Measurements from ENCODE around the gene DGKB.

Gene DGKB

DNA sequence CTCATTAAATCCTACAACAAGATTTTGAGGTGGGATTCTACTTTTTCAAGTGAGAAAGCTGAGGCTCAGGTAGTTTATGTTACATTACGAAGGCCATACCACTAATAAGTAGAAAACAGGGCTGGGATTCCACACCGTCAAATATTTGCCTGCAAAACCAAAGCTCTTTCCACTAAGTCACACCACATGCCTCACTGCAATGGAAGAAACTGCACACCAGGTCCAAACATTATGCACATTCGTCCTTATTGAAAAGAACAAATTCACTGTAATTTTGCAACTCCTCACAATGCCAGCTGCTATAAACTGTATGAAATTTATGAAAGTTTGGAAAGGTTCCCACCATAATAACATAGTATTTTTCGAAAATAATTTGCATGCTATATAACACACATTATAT, 66.5 kb downstream of the DGKB start:
- Histone ChIP-seq H3K4me3 (replicated peaks; ENCODE audit: insufficient read depth, low read length) (no peak overlapping the region), H3K27me3 (ENCODE audit: insufficient read depth, poor library complexity, severe bottlenecking) (no peaks in the 10 kb centered on the region), H3K27ac (replicated peaks) (no peak overlapping the region)
- DNase-seq (ENCODE audit: low read depth in 1 of 2, low spot score in 1 of 2), result no peak
- no peak for TF ChIP-seq POLR2AphosphoS5 (IDR thresholded peaks at IDR 0.05; ENCODE audit: low read depth)
- no peak for TF ChIP-seq GABPA (IDR thresholded peaks at IDR 0.05; ENCODE audit: low read depth)
- no peak for TF ChIP-seq SPI1 (IDR thresholded peaks at IDR 0.05; ENCODE audit: borderline replicate concordance, low read depth)
- TF ChIP-seq, protein P1, sequence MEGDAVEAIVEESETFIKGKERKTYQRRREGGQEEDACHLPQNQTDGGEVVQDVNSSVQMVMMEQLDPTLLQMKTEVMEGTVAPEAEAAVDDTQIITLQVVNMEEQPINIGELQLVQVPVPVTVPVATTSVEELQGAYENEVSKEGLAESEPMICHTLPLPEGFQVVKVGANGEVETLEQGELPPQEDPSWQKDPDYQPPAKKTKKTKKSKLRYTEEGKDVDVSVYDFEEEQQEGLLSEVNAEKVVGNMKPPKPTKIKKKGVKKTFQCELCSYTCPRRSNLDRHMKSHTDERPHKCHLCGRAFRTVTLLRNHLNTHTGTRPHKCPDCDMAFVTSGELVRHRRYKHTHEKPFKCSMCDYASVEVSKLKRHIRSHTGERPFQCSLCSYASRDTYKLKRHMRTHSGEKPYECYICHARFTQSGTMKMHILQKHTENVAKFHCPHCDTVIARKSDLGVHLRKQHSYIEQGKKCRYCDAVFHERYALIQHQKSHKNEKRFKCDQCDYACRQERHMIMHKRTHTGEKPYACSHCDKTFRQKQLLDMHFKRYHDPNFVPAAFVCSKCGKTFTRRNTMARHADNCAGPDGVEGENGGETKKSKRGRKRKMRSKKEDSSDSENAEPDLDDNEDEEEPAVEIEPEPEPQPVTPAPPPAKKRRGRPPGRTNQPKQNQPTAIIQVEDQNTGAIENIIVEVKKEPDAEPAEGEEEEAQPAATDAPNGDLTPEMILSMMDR (IDR thresholded peaks at IDR 0.05; ENCODE audit: insufficient read depth, low read length), result no peak

DNA sequence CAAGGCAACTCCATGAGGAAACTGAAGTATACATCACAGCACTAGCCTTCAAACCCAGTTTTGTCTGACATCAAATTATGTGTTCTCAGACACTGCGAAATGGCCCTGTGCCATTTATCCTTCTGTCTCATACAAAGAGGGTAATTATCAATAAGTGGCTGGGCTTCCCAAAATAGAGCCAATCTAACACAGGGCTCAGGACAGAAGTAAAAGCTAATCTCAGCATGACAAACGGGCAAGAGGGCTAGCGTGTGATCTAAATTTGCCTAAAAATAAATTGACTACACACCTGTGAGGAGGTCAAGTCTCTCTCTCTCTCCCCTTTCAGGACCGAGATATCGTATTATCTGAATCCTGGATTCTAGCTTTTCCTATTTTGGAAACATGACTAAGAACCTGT, 67.2 kb downstream of the DGKB start:
- no peak overlapping the region for H3K4me3 ChIP-seq (replicated peaks; ENCODE audit: insufficient read depth, low read length)
- TF ChIP-seq GABPA (IDR thresholded peaks at IDR 0.05; ENCODE audit: low read depth) (no peak), POLR2AphosphoS5 (IDR thresholded peaks at IDR 0.05; ENCODE audit: low read depth) (no peak), SPI1 (IDR thresholded peaks at IDR 0.05; ENCODE audit: borderline replicate concordance, low read depth) (no peak)
- TF ChIP-seq, protein P2, sequence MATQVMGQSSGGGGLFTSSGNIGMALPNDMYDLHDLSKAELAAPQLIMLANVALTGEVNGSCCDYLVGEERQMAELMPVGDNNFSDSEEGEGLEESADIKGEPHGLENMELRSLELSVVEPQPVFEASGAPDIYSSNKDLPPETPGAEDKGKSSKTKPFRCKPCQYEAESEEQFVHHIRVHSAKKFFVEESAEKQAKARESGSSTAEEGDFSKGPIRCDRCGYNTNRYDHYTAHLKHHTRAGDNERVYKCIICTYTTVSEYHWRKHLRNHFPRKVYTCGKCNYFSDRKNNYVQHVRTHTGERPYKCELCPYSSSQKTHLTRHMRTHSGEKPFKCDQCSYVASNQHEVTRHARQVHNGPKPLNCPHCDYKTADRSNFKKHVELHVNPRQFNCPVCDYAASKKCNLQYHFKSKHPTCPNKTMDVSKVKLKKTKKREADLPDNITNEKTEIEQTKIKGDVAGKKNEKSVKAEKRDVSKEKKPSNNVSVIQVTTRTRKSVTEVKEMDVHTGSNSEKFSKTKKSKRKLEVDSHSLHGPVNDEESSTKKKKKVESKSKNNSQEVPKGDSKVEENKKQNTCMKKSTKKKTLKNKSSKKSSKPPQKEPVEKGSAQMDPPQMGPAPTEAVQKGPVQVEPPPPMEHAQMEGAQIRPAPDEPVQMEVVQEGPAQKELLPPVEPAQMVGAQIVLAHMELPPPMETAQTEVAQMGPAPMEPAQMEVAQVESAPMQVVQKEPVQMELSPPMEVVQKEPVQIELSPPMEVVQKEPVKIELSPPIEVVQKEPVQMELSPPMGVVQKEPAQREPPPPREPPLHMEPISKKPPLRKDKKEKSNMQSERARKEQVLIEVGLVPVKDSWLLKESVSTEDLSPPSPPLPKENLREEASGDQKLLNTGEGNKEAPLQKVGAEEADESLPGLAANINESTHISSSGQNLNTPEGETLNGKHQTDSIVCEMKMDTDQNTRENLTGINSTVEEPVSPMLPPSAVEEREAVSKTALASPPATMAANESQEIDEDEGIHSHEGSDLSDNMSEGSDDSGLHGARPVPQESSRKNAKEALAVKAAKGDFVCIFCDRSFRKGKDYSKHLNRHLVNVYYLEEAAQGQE (IDR thresholded peaks at IDR 0.05; ENCODE audit: insufficient replicate concordance, low read depth), result no peak
- TF ChIP-seq, protein P1 (IDR thresholded peaks at IDR 0.05; ENCODE audit: insufficient read depth, low read length), result no peak
- H3K27ac ChIP-seq (replicated peaks), result no peak overlapping the region
- DNase-seq (ENCODE audit: low read depth in 1 of 2, low spot score in 1 of 2), result no peak
- H3K27me3 ChIP-seq (ENCODE audit: insufficient read depth, poor library complexity, severe bottlenecking), result no peaks in the 10 kb centered on the region

DNA sequence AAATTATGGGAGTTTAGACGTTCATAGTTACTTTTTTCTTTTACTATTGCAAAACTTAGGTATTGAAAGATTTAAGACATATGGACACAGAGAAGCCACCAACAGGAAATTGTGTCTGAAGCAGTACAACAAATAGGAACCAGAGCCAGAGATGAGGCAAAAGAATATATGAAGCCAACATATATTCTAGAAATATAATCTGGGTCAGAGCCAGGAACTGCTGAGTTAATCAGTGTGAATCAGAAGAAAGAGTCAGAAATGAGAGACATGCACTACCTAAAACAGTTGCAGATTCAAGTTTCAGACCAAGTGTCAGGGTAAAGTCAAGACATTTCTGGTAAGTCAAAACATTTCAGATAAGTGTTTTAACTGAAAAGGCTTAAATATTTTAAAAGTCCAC, 67.7 kb downstream of the DGKB start:
- H3K4me3 ChIP-seq (replicated peaks; ENCODE audit: insufficient read depth, low read length), result no peak overlapping the region
- H3K27ac ChIP-seq (replicated peaks), result no peak overlapping the region
- DNase-seq (ENCODE audit: low read depth in 1 of 2, low spot score in 1 of 2), result no peak
- no peaks in the 10 kb centered on the region for H3K27me3 ChIP-seq (ENCODE audit: insufficient read depth, poor library complexity, severe bottlenecking)
- TF ChIP-seq, protein P1 (IDR thresholded peaks at IDR 0.05; ENCODE audit: insufficient read depth, low read length), result no peak
- TF ChIP-seq, protein P2 (IDR thresholded peaks at IDR 0.05; ENCODE audit: insufficient replicate concordance, low read depth), result no peak
- no peak for TF ChIP-seq GABPA (IDR thresholded peaks at IDR 0.05; ENCODE audit: low read depth)
- no peak for TF ChIP-seq SPI1 (IDR thresholded peaks at IDR 0.05; ENCODE audit: borderline replicate concordance, low read depth)
- no peak for TF ChIP-seq POLR2AphosphoS5 (IDR thresholded peaks at IDR 0.05; ENCODE audit: low read depth)

DNA sequence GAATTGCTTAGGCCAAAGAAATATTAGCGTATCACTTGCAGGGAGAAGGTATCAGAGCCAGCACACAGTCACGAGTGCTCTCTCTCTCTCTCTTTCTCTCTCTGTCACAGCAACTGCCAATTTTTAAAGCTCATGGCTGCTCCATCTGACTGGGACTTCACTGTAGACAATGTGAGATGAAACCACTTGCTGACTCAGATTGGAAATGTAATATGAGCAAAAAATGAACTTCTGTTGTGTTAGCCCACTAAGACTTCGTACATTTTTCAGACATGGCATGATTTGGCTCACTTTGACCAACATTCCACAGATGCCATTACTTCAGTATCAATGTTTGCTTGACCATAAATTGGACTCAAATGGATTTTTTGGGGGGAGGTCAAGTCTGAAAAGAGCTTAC, 68.1 kb downstream of the DGKB start:
- Histone ChIP-seq H3K27ac (replicated peaks) (no peak overlapping the region), H3K4me3 (replicated peaks; ENCODE audit: insufficient read depth, low read length) (no peak overlapping the region), H3K27me3 (ENCODE audit: insufficient read depth, poor library complexity, severe bottlenecking) (no peaks in the 10 kb centered on the region)
- no peak for DNase-seq (ENCODE audit: low read depth in 1 of 2, low spot score in 1 of 2)
- TF ChIP-seq SPI1 (IDR thresholded peaks at IDR 0.05; ENCODE audit: borderline replicate concordance, low read depth), result no peak
- no peak for TF ChIP-seq GABPA (IDR thresholded peaks at IDR 0.05; ENCODE audit: low read depth)
- TF ChIP-seq, protein P2 (IDR thresholded peaks at IDR 0.05; ENCODE audit: insufficient replicate concordance, low read depth), result no peak
- TF ChIP-seq POLR2AphosphoS5 (IDR thresholded peaks at IDR 0.05; ENCODE audit: low read depth), result no peak
- TF ChIP-seq, protein P1 (IDR thresholded peaks at IDR 0.05; ENCODE audit: insufficient read depth, low read length), result no peak
